Activated CD4-positive, alpha-beta T cell treated with anti-CD3 and anti-CD28 coated beads for 4 hours (primary cell): Measurements from ENCODE around the gene AKIRIN2.

ENCODE experiments used
- DNase-seq, 2 donors: peaks; one replicate each; pipeline ENCODE4 v3.0.0-alpha.2; 2020

AKIRIN2 gene

DNA sequence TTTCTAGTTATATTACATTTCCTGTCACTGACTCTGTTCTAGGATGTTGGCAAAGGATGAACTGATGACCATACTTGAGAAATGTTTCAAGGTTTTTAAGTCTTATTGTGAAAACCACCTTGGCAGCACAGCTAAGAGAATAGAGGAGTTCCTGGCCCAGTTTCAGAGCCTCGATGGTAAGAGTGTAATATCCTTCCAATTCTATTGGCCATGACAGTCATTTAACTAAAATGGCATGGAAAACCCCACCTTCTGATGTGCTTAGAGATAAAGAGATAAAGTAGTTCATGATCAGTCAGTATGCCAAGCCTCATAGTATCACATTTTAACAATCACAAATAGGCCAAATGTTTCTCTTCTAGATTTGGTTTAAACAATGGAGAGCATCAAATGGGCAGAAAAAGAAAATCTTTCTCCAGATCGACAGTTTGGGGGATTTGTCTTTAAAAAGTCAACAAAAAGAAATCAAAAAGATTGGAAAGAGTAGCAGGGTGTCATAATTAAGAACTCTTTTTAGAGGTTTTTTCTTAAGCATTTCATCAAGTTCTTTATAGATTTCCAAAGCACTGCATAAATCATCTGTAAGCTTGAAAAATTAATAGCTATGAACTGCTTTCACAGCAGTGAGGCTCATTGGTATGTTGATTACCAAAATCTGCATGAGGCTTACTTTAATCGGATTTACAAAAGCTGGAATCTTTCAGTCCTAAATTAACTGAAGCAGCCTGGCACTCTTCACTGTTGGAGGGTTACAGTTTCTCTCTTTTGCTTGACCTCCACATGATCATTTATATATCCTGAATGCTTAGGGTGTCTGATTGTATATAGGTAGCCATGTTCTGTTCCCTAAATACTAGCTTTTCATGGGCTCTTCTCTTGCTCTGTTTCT, 48.7 kb downstream of the AKIRIN2 start:
- no peak for DNase-seq

DNA sequence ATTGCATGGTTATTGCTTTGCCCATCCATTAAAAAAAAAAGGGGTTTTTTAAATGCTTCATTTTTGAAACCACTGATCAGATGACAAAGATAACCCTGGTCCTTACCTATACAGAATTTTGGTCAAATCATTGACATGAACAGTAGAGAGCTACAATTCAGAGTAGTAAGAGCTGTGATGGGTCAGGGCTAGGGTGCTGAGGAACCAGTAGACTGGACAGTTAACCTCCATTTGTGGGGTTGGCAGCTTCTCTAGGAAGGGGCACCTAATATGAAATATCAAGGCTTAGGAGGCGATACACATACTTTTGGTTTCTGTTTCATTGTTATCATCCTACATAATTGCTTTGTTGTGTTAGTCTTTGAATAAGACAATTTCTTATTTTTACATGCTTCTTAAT, 57.0 kb downstream of the AKIRIN2 start:
- DNase-seq = peak in 1 of 2 donors; percentile 1

GRCh38 chr6:87641065-87641692, 60.9 kb downstream of the AKIRIN2 start:
- DNase-seq = no peak

DNA sequence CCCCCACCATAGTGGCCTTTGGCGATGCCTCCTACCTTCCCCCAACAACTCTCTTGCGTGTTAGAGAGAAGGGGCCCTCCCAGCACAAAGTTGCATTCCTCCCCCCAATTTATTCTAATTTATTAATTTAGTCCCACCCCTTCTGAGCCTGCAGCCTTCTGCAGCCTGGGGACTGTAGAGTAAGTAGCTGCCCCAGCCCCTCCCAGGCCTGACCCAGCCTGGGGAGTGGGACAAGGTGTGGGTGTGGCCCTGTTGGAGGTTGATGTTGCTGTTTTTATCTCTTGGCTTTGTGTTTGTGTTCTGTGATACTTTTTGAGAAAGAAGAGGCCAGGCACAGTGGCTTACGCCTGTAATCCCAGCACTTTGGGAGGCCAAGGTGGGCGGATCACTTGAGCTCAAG, 62.7 kb downstream of the AKIRIN2 start:
- DNase-seq = no peak

DNA sequence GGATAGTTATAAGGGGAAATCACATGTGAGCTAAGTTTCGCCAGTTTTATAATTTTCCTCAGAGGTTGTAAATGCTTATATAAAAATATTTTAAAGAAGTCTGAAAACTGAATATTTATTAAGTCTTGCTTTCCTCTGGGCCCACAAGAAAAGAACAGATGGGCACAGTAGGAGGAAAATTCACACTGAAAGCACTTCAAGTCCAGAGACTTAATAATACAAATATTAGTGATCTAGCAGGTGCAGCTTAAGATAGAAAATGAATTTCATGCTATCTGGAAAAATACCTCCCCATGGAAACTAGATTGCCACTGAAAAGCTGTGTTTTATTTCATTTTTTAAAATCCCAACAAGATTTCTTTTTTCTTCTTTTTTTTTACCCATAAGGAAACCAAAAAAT, 64.9 kb downstream of the AKIRIN2 start:
- no peak for DNase-seq

DNA sequence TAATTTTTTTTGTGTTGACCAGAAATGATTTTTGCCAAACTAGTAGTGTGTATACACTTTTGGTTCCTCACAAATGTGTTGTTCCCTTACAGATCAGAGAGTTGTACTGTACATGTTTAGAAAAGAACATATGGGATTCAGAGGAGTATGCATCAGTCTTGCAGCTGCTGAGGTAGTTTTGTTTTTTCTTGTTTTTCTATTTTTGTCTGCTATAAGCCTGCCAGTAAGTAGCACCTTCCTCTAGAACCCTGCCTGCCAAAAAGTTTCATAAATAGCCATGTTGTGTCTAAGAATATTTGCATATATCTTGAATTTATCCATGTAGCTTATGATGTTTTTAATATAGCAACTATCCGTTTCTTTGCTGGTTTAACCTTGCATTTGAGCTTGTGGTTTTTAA, 65.7 kb downstream of the AKIRIN2 start:
- DNase-seq = no peak

GRCh38 chr6:87633851-87634250, 68.2 kb downstream of the AKIRIN2 start:
- no peak for DNase-seq

DNA sequence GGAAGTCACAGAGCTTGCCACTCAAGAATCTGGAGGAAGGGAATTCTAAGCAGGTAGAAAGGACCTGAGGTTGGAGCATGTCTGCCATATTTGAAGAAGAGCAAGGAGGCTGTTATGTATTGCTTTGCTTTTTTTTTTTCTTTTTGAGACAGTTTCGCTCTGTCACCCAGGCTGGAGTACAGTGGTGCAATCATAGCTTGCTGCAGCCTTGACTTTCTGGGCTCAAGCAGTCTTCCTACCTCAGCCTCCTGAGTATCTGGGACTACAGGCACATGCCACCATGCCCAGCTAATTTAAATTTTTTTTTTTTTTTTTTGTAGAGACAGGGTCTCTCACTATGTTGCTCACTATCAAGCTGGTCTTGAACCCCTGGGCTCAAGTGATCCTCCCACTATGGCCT, 71.3 kb downstream of the AKIRIN2 start:
- no peak for DNase-seq

DNA sequence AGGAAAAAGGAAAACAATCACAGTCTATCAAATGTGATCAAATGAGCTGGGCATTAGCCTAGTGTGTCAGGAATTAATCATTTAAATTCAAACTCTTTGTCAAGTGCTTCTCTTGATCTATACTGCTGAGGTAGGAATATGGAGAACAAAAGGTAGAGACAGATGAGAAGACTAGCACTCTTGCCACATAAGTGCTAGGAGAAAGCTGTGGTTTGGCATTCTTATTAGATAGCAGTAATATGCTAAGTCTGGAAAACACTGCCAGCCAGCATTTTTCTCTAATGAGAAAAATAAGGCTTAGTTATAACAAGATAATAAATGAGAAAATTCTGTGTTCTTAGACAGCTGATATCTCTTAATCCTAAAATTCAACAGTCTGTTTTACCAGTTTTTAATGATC, 73.2 kb downstream of the AKIRIN2 start:
- no peak for DNase-seq

DNA sequence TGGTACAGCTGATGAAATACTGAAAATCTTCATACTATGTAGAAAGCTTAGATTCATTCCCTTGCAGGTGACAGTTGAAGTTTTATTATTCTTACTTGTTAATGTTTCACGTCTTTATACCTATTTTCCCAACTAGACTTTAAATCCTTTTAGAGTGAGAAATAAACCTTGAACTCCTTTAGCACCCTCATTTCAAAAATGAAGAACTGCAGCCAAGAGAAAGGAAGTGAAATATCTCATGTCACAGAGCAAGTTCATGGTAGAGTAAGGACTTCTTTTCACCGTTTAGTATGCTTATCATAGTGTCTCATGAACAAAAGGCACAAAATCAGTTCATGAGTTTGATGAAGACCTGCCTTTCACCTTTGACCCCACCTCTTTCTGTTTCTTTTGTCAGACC, 73.6 kb downstream of the AKIRIN2 start:
- DNase-seq = no peak
